HTERT RPE-1 (cell line): ENCODE results near the gene NUCKS1.

Source experiments
- in situ Hi-C: fragments of 300-500 bp; cut with MboI; formaldehyde crosslinking; loops from 4 replicates; pipeline ENCODE4 v1.14.3; 2020; ENCODE audit warnings: low sequenced_read_pairs

The NUCKS1 gene

GRCh38 chr1:205701891-205702290, 48.1 kb downstream of the NUCKS1 start:
- in situ Hi-C loops = no loop called here

- in situ Hi-C loops = no loop called here
These were observed 48.6 kb downstream of the NUCKS1 start for GRCh38 chr1:205701420-205701819.

GRCh38 chr1:205700865-205701401, 49.0 kb downstream of the NUCKS1 start:
- in situ Hi-C loops = no loop called here

GRCh38 chr1:205699416-205699815, 50.6 kb downstream of the NUCKS1 start:
- in situ Hi-C loops = no loop called here

- in situ Hi-C loops = no loop called here
These were observed 51.1 kb downstream of the NUCKS1 start for GRCh38 chr1:205698921-205699320.

- in situ Hi-C loops = no loop called here
These were observed 56.5 kb downstream of the NUCKS1 start for GRCh38 chr1:205693421-205693991.

- in situ Hi-C loops = no loop called here
These were observed 57.6 kb downstream of the NUCKS1 start for GRCh38 chr1:205692423-205692822.

- in situ Hi-C loops = no loop called here
These were observed 59.7 kb downstream of the NUCKS1 start for GRCh38 chr1:205690122-205690756.

GRCh38 chr1:205689479-205689878, 60.5 kb downstream of the NUCKS1 start:
- in situ Hi-C loops = no loop called here

- in situ Hi-C loops = no loop called here
These were observed 61.6 kb downstream of the NUCKS1 start for GRCh38 chr1:205688171-205689080.

- in situ Hi-C loops = no loop called here
These were observed 62.7 kb downstream of the NUCKS1 start for GRCh38 chr1:205687242-205687641.

- in situ Hi-C loops = no loop called here
These were observed 68.6 kb downstream of the NUCKS1 start for GRCh38 chr1:205681364-205681763.

GRCh38 chr1:205680073-205680851, 69.7 kb downstream of the NUCKS1 start, which contains the start of gene SLC45A3:
TSS of gene SLC45A3 (minus strand) at chr1:205680509. CDS start at chr1:205664656, 15,853 bp downstream.
- in situ Hi-C loops = no loop called here

GRCh38 chr1:205678286-205679111, 71.5 kb downstream of the NUCKS1 start:
- in situ Hi-C loops = no loop called here

GRCh38 chr1:205677167-205677566, 72.8 kb downstream of the NUCKS1 start:
- in situ Hi-C loops = no loop called here

- in situ Hi-C loops = no loop called here
These were observed 73.4 kb downstream of the NUCKS1 start for GRCh38 chr1:205676597-205676996.

GRCh38 chr1:205676002-205676401, 74.0 kb downstream of the NUCKS1 start:
- in situ Hi-C loops = no loop called here

GRCh38 chr1:205675247-205675646, 74.7 kb downstream of the NUCKS1 start:
- in situ Hi-C loops = no loop called here

GRCh38 chr1:205672970-205673369, 77.0 kb downstream of the NUCKS1 start:
- in situ Hi-C loops = no loop called here

GRCh38 chr1:205672395-205672889, 77.5 kb downstream of the NUCKS1 start:
- in situ Hi-C loops = no loop called here
